GM12878 (cell line): ENCODE data around the gene ZBED4. TPM values are rescaled to one million over a fixed set of nuclear protein-coding genes. Genes with fewer than 3 reads are reported as not detected.
A peak's percentile ranks its signal among the peaks of the same experiment; 100 is the strongest.

Experiments
- ATAC-seq: fragments of 200-7000 bp; cut with Tn5 transposase; 3 replicates; pipeline ENCODE4 v1.9.1; 2020; ENCODE audit warnings: mild to moderate bottlenecking, moderate library complexity
- BruUV-seq: library from RNA; stranded (reverse); fragments of 400-500 nt; replicated peaks from 2 replicates; lab custom pipeline; 2021; lab: Mats Ljungman, UMichigan
- CTCF ChIA-PET: fragments of 300-600 bp; sonication (Branson Sonifier 250); formaldehyde crosslinking; extraction: SDS; loops from one replicate; lab custom pipeline; 2021; ENCODE audit warnings: inconsistent platforms; lab: Yijun Ruan, JAX
- POLR2A ChIA-PET: fragments of 350-600 bp; formaldehyde crosslinking; extraction: SDS; loops from one replicate; lab custom pipeline; 2021; ENCODE audit warnings: inconsistent platforms; lab: Charles Lee
- RAD21 ChIA-PET: fragments of 300-600 bp; sonication (Branson Sonifier 250); formaldehyde crosslinking; loops from one replicate; lab custom pipeline; 2023; ENCODE audit warnings: antibody characterized with exemption; ENCODE audit not compliant: unreplicated experiment; lab: Charles Lee
- SMC1A ChIA-PET: fragments of 300-600 bp; sonication (Branson Sonifier 250); formaldehyde crosslinking; loops from one replicate; lab custom pipeline; 2023; ENCODE audit not compliant: unreplicated experiment, uncharacterized antibody; lab: Charles Lee
- DNase-seq: peaks from one replicate; pipeline ENCODE4 v3.0.0-alpha.2; 2011; ENCODE audit warnings: low read depth, low spot score
- FAIRE-seq: peaks from 3 replicates; lab custom pipeline; 2011; peaks lifted over from hg19 to GRCh38; lab: Jason Lieb, UNC
- H2AFZ ChIP-seq: 2 replicates; pipeline ENCODE4 v1.6.0; 2011; ENCODE audit warnings: low read depth, low read length, control low read depth; ENCODE audit not compliant: control insufficient read depth
- H3K27ac ChIP-seq: 2 replicates; pipeline ENCODE4 v1.5.1; 2011; ENCODE audit warnings: control low read depth; ENCODE audit not compliant: control insufficient read depth, insufficient read depth
- H3K27me3 ChIP-seq, 2 experiments: replicated peaks in 1 of 2; 2 replicates each; pipeline versions ENCODE4 v1.6.0 to v1.6.1; 2011; ENCODE audit warnings: low read length in 1 of 2; ENCODE audit not compliant: control insufficient read depth in 2 of 2, insufficient read depth in 2 of 2
- H3K36me3 ChIP-seq, 2 experiments: 2 replicates each; pipeline ENCODE4 v1.5.1; 2011; ENCODE audit warnings: low read length in 1 of 2; ENCODE audit not compliant: control insufficient read depth in 2 of 2, insufficient read depth in 2 of 2
- H3K4me1 ChIP-seq: 2 replicates; pipeline ENCODE4 v1.6.1; 2011; ENCODE audit warnings: mild to moderate bottlenecking, low read length, moderate library complexity, mixed read lengths; ENCODE audit not compliant: control insufficient read depth, insufficient read depth
- H3K4me2 ChIP-seq: 2 replicates; pipeline ENCODE4 v1.6.0; 2011; ENCODE audit warnings: control low read depth; ENCODE audit not compliant: control insufficient read depth, insufficient read depth
- H3K4me3 ChIP-seq: fragments of 200-600 bp; sonication (generic); 2 replicates; pipeline ENCODE4 v1.5.1; 2016
- H3K79me2 ChIP-seq: 2 replicates; pipeline ENCODE4 v1.6.0; 2011; ENCODE audit warnings: low read length; ENCODE audit not compliant: control insufficient read depth, insufficient read depth
- H3K9ac ChIP-seq: 2 replicates; pipeline ENCODE4 v1.8.0; 2011; ENCODE audit warnings: low read length, control low read depth, mixed read lengths; ENCODE audit not compliant: control insufficient read depth, insufficient read depth
- H3K9me3 ChIP-seq: replicated peaks from 3 replicates; pipeline ENCODE4 v1.5.1; 2011; ENCODE audit warnings: mild to moderate bottlenecking, low read length; ENCODE audit not compliant: control insufficient read depth, insufficient read depth
- H4K20me1 ChIP-seq: 2 replicates; pipeline ENCODE4 v1.6.0; 2011; ENCODE audit not compliant: control insufficient read depth, insufficient read depth
- BCL11A ChIP-seq: IDR thresholded peaks from 2 replicates; pipeline ENCODE4 v1.6.1; 2011; ENCODE audit warnings: low read depth, low read length
- BHLHE40 ChIP-seq, 2 experiments: fragments of 450-650 bp in 1 of 2; IDR thresholded peaks; 2 replicates each; pipeline ENCODE4 v1.6.1; 2011 to 2017; ENCODE audit warnings: low read depth in 2 of 2, borderline replicate concordance in 1 of 2, improper control_type of control experiment in 1 of 2, low read length in 1 of 2, mild to moderate bottlenecking in 1 of 2
- CEBPZ ChIP-seq: fragments of 150-350 bp; IDR thresholded peaks from 2 replicates; pipeline ENCODE4 v1.6.1; 2016; ENCODE audit warnings: low read depth, low read length
- CTCF ChIP-seq, 3 experiments: IDR thresholded peaks in 2 of 3; conservative IDR thresholded peaks in 1 of 3; 2 replicates each; pipeline ENCODE4 v1.5.1; 2011; ENCODE audit warnings: low read depth in 3 of 3, low read length in 3 of 3, mild to moderate bottlenecking in 3 of 3, control low read depth in 2 of 3, moderate library complexity in 2 of 3, inconsistent platforms in 1 of 3, mixed read lengths in 1 of 3; ENCODE audit not compliant: control insufficient read depth in 2 of 3, insufficient read depth in 1 of 3; ENCODE audit errors: extremely low read depth in 1 of 3
- IKZF1 ChIP-seq: fragments of 450-650 bp; conservative IDR thresholded peaks from 2 replicates; pipeline ENCODE4 v1.6.1; 2017; ENCODE audit warnings: antibody characterized with exemption, mild to moderate bottlenecking
- IKZF2 ChIP-seq, 2 experiments: fragments of 450-650 bp; IDR thresholded peaks; 2 replicates each; pipeline ENCODE4 v1.6.1; 2017; ENCODE audit warnings: mild to moderate bottlenecking in 2 of 2, moderate library complexity in 2 of 2
- KDM1A ChIP-seq: fragments of 200-600 bp; sonication (generic); IDR thresholded peaks from 2 replicates; pipeline ENCODE4 v1.6.1; 2016; ENCODE audit warnings: borderline replicate concordance
- KLF5 ChIP-seq: fragments of 450-650 bp; IDR thresholded peaks from 2 replicates; pipeline ENCODE4 v1.6.1; 2014; ENCODE audit warnings: mild to moderate bottlenecking; ENCODE audit not compliant: partially characterized antibody
- RELB ChIP-seq: fragments of 450-650 bp; IDR thresholded peaks from 2 replicates; pipeline ENCODE4 v1.6.1; 2017; ENCODE audit warnings: low read depth, mild to moderate bottlenecking, moderate library complexity
- RUNX3 ChIP-seq: IDR thresholded peaks from 2 replicates; pipeline ENCODE4 v1.6.1; 2012; ENCODE audit warnings: low read length, inconsistent platforms
- YY1 ChIP-seq: IDR thresholded peaks from 2 replicates; pipeline ENCODE4 v1.6.1; 2011; ENCODE audit warnings: low read depth, mild to moderate bottlenecking, low read length
- ZBTB40 ChIP-seq: fragments of 450-650 bp; IDR thresholded peaks from 2 replicates; pipeline ENCODE4 v1.6.1; 2016; ENCODE audit warnings: mild to moderate bottlenecking, moderate library complexity, borderline replicate concordance
- WGBS: methylation state at CpG from one replicate; pipeline ENCODE4 v1.1.6; 2016; ENCODE audit warnings: low lambda C conversion rate; ENCODE audit not compliant: insufficient replicate concordance, insufficient coverage; ENCODE audit errors: missing lambda C conversion rate; 5-methylcytosine and 5-hydroxymethylcytosine counted together
- in situ Hi-C: fragments of 300-500 bp; cut with MboI; formaldehyde crosslinking; loops from 9 replicates; pipeline ENCODE4 v1.14.3; 2018; ENCODE audit warnings: mixed read lengths
- intact Hi-C: fragments of 100-400 bp; cut with micrococcal nuclease; formaldehyde crosslinking; loops from one replicate; pipeline ENCODE4 v1.14.2; 2022; ENCODE audit not compliant: unreplicated experiment
- polyA plus RNA-seq, 11 experiments: library from polyadenylated mRNA; depleted of rRNA in 4 of 11; unstranded in 6 of 11; stranded (reverse) in 5 of 11; fragments of >200 nt; fragmentation: Nextera tagmentation in 4 of 11; fragmentation: Illumina TruSeq in 1 of 11; extraction: Ambion mirVana in 4 of 11; extraction: Trizol in 1 of 11; gene quantifications; 1 replicate in 1 of 11; 2 replicates in 10 of 11; pipeline versions ENCODE4 v1.2.1 to v1.2.3, GENCODE V29; 2011 to 2016; ENCODE audit warnings: inconsistent platforms in 2 of 11, missing spikeins in 2 of 11, low read depth in 1 of 11
- total RNA-seq, 4 experiments: library from RNA; depleted of rRNA in 3 of 4; stranded (reverse); fragments of >200 nt in 3 of 4; fragmentation: Illumina TruSeq in 1 of 4; extraction: Trizol in 1 of 4; gene quantifications; 2 replicates each; pipeline versions ENCODE4 v1.2.1 to v1.2.3, GENCODE V29; 2013 to 2021

ZBED4 gene
- total and polyA plus RNA-seq, 10 of the 15 experiments (the other 5 are each of a cell fraction or from before 2014, with no cell fraction given): 2.3 to 21.6 (median 12.8) TPM

- WGBS: 51% methylated on average over 16 of the region's 16 CpGs
- FAIRE-seq: peak; percentile 7
- no peak for TF ChIP-seq KDM1A
- TF ChIP-seq KLF5: peak; percentile 53
- peak; percentile 81 for TF ChIP-seq RELB
- peak; percentile 46 for TF ChIP-seq IKZF1
- TF ChIP-seq ZBTB40: no peak
- TF ChIP-seq IKZF2 (IDR thresholded peaks at IDR 0.05): peak in 1 of 2 experiments; percentile 29; a peak in 1 of 4 replicates
- TF ChIP-seq CTCF (IDR thresholded peaks at IDR 0.05 in 2 of 3, conservative IDR thresholded peaks at IDR 0.05 in 1 of 3; ENCODE audit: control insufficient read depth in 2 of 3, extremely low read depth in 1 of 3, insufficient read depth in 1 of 3, low read depth in 3 of 3, low read length in 3 of 3): peak; percentile 40 to 54 (median 51)
- peak; percentile 84 to 89 for TF ChIP-seq BHLHE40 (IDR thresholded peaks at IDR 0.05; ENCODE audit: borderline replicate concordance in 1 of 2, low read depth in 2 of 2, low read length in 1 of 2)
- TF ChIP-seq RUNX3: peak; percentile 85
- no peak for TF ChIP-seq CEBPZ
- TF ChIP-seq YY1: 0 out of 2 replicates have a peak, but pooled peaks have one; percentile 40
- peak; percentile 68; the same call in 1 of the 2 replicates for TF ChIP-seq BCL11A
These were observed 69.8 kb downstream of the ZBED4 start for GRCh38 chr22:49923445-49923844.

More at GRCh38 chr22:49923445-49923844, 69.8 kb downstream of the ZBED4 start:
- ChIA-PET CTCF (interaction anchor here (1.4 kb wide), 1 partner anchor 163 kb away, joined by 3 read pairs; no protein-coding TSS in a partner anchor), SMC1A (interaction anchor here (1.2 kb wide), 1 partner anchor 67 kb away, joined by 3 read pairs; no protein-coding TSS in a partner anchor), RAD21 (interaction anchor here (0.7 kb wide), 1 partner anchor 155 kb away, joined by 3 read pairs; no protein-coding TSS in a partner anchor), POLR2A (interaction anchor here (1.4 kb wide), 1 partner anchor 39 kb away, joined by 8 read pairs; no protein-coding TSS in a partner anchor)
- H3K9me3 ChIP-seq: no peaks in the 10 kb centered on the region
- no TSS peak for BruUV-seq
- peaks cover 40% of the 10 kb centered on the region for H3K4me1 ChIP-seq
- intact Hi-C loops (no loop called here), in situ Hi-C loops (loop anchor here (5.0 kb wide), 1 partner anchor 156 kb away; no protein-coding TSS in a partner anchor)
- peak overlapping the region; percentile 91 for H3K27ac ChIP-seq
- ATAC-seq (peak; percentile 28), DNase-seq (no peak)
- H3K4me2 ChIP-seq: 0 out of 2 replicates have a peak overlapping the region, but pooled peaks have one; percentile 54
- H3K4me3 ChIP-seq: no peak overlapping the region
- no peak overlapping the region for H3K9ac ChIP-seq
- H2AFZ ChIP-seq: no peak overlapping the region
- H3K27me3 ChIP-seq: no peaks in the 10 kb centered on the region
- H3K79me2 ChIP-seq: peaks cover 10% of the 10 kb centered on the region
- H4K20me1 ChIP-seq: no peaks in the 10 kb centered on the region
- H3K36me3 ChIP-seq: peaks cover 0 to 2% of the 10 kb centered on the region in 2 experiments; a peak in 3 of 4 replicates
